Liver (tissue), 3 donors: ENCODE data around the gene BMAL2.

Experiments used
- EGR1 ChIP-seq, 2 donors: IDR thresholded peaks; 2 replicates each; pipeline ENCODE4 v1.6.1; 2016 to 2018; ENCODE audit warnings: antibody characterized with exemption in 2 of 2, low read depth in 2 of 2
- FOXA1 ChIP-seq: IDR thresholded peaks from 2 replicates; pipeline ENCODE4 v1.6.1; 2016; ENCODE audit warnings: antibody characterized with exemption
- GABPA ChIP-seq, 2 donors: IDR thresholded peaks in 1 of 2; conservative IDR thresholded peaks in 1 of 2; 2 replicates each; pipeline ENCODE4 v1.6.1; 2016; ENCODE audit warnings: antibody characterized with exemption in 2 of 2, mild to moderate bottlenecking in 1 of 2, moderate library complexity in 1 of 2
- JUND ChIP-seq, 2 donors: IDR thresholded peaks; 2 replicates each; pipeline ENCODE4 v1.6.1; 2016; ENCODE audit warnings: antibody characterized with exemption in 2 of 2
- SP1 ChIP-seq: IDR thresholded peaks from 2 replicates; pipeline ENCODE4 v1.6.1; 2018; ENCODE audit warnings: antibody characterized with exemption, mild to moderate bottlenecking
- TAF1 ChIP-seq: conservative IDR thresholded peaks from 2 replicates; pipeline ENCODE4 v1.6.1; 2016; ENCODE audit warnings: antibody characterized with exemption, mild to moderate bottlenecking
- TF ChIP-seq, protein P1 (sequence below): fragments of 150-350 bp; IDR thresholded peaks from 2 replicates; pipeline ENCODE4 v1.5.1; 2017; ENCODE audit warnings: improper control_type of control experiment, low read depth, low read length; ENCODE audit not compliant: missing input control
- TF ChIP-seq, protein P2 (sequence below): IDR thresholded peaks from 2 replicates; pipeline ENCODE4 v1.6.1; 2016; ENCODE audit warnings: antibody characterized with exemption, mild to moderate bottlenecking
- TF ChIP-seq, protein P3 (sequence below): IDR thresholded peaks from 2 replicates; pipeline ENCODE4 v1.6.1; 2016; ENCODE audit warnings: antibody characterized with exemption
- TF ChIP-seq, protein P4 (sequence below): IDR thresholded peaks from 2 replicates; pipeline ENCODE4 v1.6.1; 2016; ENCODE audit warnings: antibody characterized with exemption
- donor health status: healthy.
- donor health status: healthy.

DNA sequence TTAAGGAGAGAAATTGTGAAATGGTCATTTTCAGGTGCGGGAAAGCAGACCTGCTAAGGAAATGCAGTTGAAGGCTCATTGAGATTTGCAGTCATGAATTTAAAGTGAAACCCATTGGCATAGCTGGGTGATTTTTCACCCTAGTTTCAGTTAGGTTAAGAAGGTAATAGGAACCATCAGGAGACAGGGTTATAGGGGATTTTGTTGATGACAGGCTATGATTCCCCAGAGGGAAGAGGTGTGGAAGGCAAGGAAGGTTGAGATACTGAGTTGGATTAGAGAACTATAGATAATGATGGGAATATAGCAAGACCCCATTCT lies 22.7 kb upstream of the BMAL2 start:
- TF ChIP-seq, protein P1, sequence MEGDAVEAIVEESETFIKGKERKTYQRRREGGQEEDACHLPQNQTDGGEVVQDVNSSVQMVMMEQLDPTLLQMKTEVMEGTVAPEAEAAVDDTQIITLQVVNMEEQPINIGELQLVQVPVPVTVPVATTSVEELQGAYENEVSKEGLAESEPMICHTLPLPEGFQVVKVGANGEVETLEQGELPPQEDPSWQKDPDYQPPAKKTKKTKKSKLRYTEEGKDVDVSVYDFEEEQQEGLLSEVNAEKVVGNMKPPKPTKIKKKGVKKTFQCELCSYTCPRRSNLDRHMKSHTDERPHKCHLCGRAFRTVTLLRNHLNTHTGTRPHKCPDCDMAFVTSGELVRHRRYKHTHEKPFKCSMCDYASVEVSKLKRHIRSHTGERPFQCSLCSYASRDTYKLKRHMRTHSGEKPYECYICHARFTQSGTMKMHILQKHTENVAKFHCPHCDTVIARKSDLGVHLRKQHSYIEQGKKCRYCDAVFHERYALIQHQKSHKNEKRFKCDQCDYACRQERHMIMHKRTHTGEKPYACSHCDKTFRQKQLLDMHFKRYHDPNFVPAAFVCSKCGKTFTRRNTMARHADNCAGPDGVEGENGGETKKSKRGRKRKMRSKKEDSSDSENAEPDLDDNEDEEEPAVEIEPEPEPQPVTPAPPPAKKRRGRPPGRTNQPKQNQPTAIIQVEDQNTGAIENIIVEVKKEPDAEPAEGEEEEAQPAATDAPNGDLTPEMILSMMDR: no peak
- no peak for TF ChIP-seq EGR1 (IDR thresholded peaks at IDR 0.05; ENCODE audit: low read depth in 2 of 2)
- TF ChIP-seq, protein P2, sequence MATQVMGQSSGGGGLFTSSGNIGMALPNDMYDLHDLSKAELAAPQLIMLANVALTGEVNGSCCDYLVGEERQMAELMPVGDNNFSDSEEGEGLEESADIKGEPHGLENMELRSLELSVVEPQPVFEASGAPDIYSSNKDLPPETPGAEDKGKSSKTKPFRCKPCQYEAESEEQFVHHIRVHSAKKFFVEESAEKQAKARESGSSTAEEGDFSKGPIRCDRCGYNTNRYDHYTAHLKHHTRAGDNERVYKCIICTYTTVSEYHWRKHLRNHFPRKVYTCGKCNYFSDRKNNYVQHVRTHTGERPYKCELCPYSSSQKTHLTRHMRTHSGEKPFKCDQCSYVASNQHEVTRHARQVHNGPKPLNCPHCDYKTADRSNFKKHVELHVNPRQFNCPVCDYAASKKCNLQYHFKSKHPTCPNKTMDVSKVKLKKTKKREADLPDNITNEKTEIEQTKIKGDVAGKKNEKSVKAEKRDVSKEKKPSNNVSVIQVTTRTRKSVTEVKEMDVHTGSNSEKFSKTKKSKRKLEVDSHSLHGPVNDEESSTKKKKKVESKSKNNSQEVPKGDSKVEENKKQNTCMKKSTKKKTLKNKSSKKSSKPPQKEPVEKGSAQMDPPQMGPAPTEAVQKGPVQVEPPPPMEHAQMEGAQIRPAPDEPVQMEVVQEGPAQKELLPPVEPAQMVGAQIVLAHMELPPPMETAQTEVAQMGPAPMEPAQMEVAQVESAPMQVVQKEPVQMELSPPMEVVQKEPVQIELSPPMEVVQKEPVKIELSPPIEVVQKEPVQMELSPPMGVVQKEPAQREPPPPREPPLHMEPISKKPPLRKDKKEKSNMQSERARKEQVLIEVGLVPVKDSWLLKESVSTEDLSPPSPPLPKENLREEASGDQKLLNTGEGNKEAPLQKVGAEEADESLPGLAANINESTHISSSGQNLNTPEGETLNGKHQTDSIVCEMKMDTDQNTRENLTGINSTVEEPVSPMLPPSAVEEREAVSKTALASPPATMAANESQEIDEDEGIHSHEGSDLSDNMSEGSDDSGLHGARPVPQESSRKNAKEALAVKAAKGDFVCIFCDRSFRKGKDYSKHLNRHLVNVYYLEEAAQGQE: no peak
- no peak for TF ChIP-seq GABPA (IDR thresholded peaks at IDR 0.05 in 1 of 2, conservative IDR thresholded peaks at IDR 0.05 in 1 of 2)
- TF ChIP-seq TAF1: no peak
- no peak for TF ChIP-seq JUND (IDR thresholded peaks at IDR 0.05)
- TF ChIP-seq, protein P3, sequence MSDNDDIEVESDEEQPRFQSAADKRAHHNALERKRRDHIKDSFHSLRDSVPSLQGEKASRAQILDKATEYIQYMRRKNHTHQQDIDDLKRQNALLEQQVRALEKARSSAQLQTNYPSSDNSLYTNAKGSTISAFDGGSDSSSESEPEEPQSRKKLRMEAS: no peak
- TF ChIP-seq, protein P4, sequence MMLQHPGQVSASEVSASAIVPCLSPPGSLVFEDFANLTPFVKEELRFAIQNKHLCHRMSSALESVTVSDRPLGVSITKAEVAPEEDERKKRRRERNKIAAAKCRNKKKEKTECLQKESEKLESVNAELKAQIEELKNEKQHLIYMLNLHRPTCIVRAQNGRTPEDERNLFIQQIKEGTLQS: no peak
- TF ChIP-seq FOXA1: no peak
- no peak for TF ChIP-seq SP1
